HepG2 (cell line): ENCODE measurements around the gene ARFGAP3. TPM values are rescaled to one million over a fixed set of nuclear protein-coding genes. Genes with fewer than 3 reads are reported as not detected.

Experiments
- ERF ChIP-seq: IDR thresholded peaks from 2 replicates; pipeline ENCODE4 v1.6.1; 2018; ENCODE audit warnings: missing biosample characterization, missing genetic modification reagents
- HIC2 ChIP-seq: sonication (generic); formaldehyde crosslinking; IDR thresholded peaks from 2 replicates; pipeline ENCODE4 v1.9.0; 2022; ENCODE audit warnings: low read depth, missing genetic modification reagents
- HNRNPL ChIP-seq: fragments of 200-400 bp; formaldehyde crosslinking; IDR thresholded peaks from 2 replicates; pipeline ENCODE4 v1.6.1; 2017; ENCODE audit warnings: mild to moderate bottlenecking, low read depth, low read length
- KDM3A ChIP-seq: IDR thresholded peaks from 2 replicates; pipeline ENCODE4 v1.6.1; 2018; ENCODE audit warnings: low read depth, missing compliant biosample characterization
- MAFK ChIP-seq, 2 experiments: IDR thresholded peaks in 1 of 2; conservative IDR thresholded peaks in 1 of 2; 2 replicates each; pipeline ENCODE4 v1.6.1; 2011; ENCODE audit warnings: improper control_type of control experiment in 2 of 2, low read length in 2 of 2
- MBNL3 ChIP-seq: fragments of 250-450 bp; sonication (Bioruptor Pico); conservative IDR thresholded peaks from 2 replicates; pipeline ENCODE4 v1.8.0; 2022; ENCODE audit warnings: mild to moderate bottlenecking, inconsistent platforms
- PBX2 ChIP-seq: IDR thresholded peaks from 2 replicates; pipeline ENCODE4 v1.6.1; 2016; ENCODE audit warnings: control low read depth
- PITX1 ChIP-seq: sonication (generic); formaldehyde crosslinking; IDR thresholded peaks from 2 replicates; pipeline ENCODE4 v1.5.1; 2020; ENCODE audit warnings: mild to moderate bottlenecking, missing genetic modification reagents
- RAD21 ChIP-seq: fragments of 450-650 bp; formaldehyde crosslinking; IDR thresholded peaks from 2 replicates; pipeline ENCODE4 v1.5.0; 2020; ENCODE audit warnings: mild to moderate bottlenecking
- ZBTB3 ChIP-seq: sonication (generic); formaldehyde crosslinking; IDR thresholded peaks from 2 replicates; pipeline ENCODE4 v1.4.0; 2020; ENCODE audit warnings: low read depth, mild to moderate bottlenecking, moderate library complexity, missing genetic modification reagents, borderline replicate concordance
- ZBTB4 ChIP-seq: sonication (generic); formaldehyde crosslinking; IDR thresholded peaks from 2 replicates; pipeline ENCODE4 v1.4.0; 2020; ENCODE audit warnings: missing genetic modification reagents, mild to moderate bottlenecking, borderline replicate concordance
- ZNF280B ChIP-seq: sonication (generic); formaldehyde crosslinking; IDR thresholded peaks from 2 replicates; pipeline ENCODE4 v1.5.0; 2020; ENCODE audit warnings: missing genetic modification reagents, mild to moderate bottlenecking, borderline replicate concordance
- ZNF329 ChIP-seq: sonication (generic); formaldehyde crosslinking; IDR thresholded peaks from 2 replicates; pipeline ENCODE4 v1.9.0; 2021; ENCODE audit warnings: low read depth, mild to moderate bottlenecking, missing genetic modification reagents
- ZNF350 ChIP-seq: sonication (generic); formaldehyde crosslinking; IDR thresholded peaks from 2 replicates; pipeline ENCODE4 v1.4.0; 2020; ENCODE audit warnings: mild to moderate bottlenecking, low read depth, missing genetic modification reagents, borderline replicate concordance
- ZNF672 ChIP-seq: sonication (generic); formaldehyde crosslinking; IDR thresholded peaks from 2 replicates; pipeline ENCODE4 v1.8.1; 2022; ENCODE audit warnings: missing genetic modification reagents
- ZNF678 ChIP-seq: sonication (generic); formaldehyde crosslinking; IDR thresholded peaks from 2 replicates; pipeline ENCODE4 v1.4.0; 2020; ENCODE audit warnings: mild to moderate bottlenecking, missing genetic modification reagents
- polyA plus RNA-seq, 8 experiments: library from polyadenylated mRNA; depleted of rRNA in 3 of 8; stranded (reverse) in 7 of 8; unstranded in 1 of 8; fragments of >200 nt; fragmentation: Illumina TruSeq in 4 of 8; extraction: Trizol in 4 of 8; gene quantifications; 2 replicates each; pipeline versions ENCODE4 v1.2.1 to v1.2.3, GENCODE V29; 2011 to 2016; ENCODE audit warnings: low read depth in 4 of 8, missing spikeins in 1 of 8, mixed read lengths in 1 of 8; ENCODE audit not compliant: insufficient read depth in 1 of 8
- total RNA-seq, 5 experiments: library from RNA; depleted of rRNA; stranded (reverse); fragments of >200 nt; fragmentation: Illumina TruSeq; extraction: Trizol; gene quantifications; 2 replicates each; pipeline ENCODE4 v1.2.3, GENCODE V29; 2016; ENCODE audit warnings: low read depth in 1 of 5

The ARFGAP3 gene
- total and polyA plus RNA-seq, 2 of the 13 experiments (the other 11 are each of a cell fraction or from before 2014, with no cell fraction given) = 41.7 to 61.6 TPM

GRCh38 chr22:42801252-42802080 lies 55.6 kb downstream of the ARFGAP3 start (continued):
- TF ChIP-seq PBX2 (CRISPR knock-in tag) = no peak
- TF ChIP-seq MAFK (conservative IDR thresholded peaks at IDR 0.05 in 1 of 2, IDR thresholded peaks at IDR 0.05 in 1 of 2; ENCODE audit: low read length in 2 of 2) = no peak
- no peak for TF ChIP-seq RAD21 (CRISPR knock-in tag)
- TF ChIP-seq ERF (CRISPR knock-in tag) = no peak
- TF ChIP-seq MBNL3 (CRISPR knock-in tag) = no peak
- TF ChIP-seq ZNF678 (CRISPR knock-in tag) = no peak; the same call in 1 of the 2 replicates
- TF ChIP-seq ZNF350 (CRISPR knock-in tag) = no peak
- TF ChIP-seq KDM3A = no peak
- TF ChIP-seq ZNF672 (CRISPR knock-in tag) = 0 out of 2 replicates have a peak, but pooled peaks have one; percentile 2
- no peak for TF ChIP-seq ZNF329 (CRISPR knock-in tag)
- 0 out of 2 replicates have a peak, but pooled peaks have one; percentile 7 for TF ChIP-seq ZBTB4 (CRISPR knock-in tag)
- no peak; the same call in 1 of the 2 replicates for TF ChIP-seq HIC2 (CRISPR knock-in tag)
- no peak for TF ChIP-seq ZBTB3
- no peak for TF ChIP-seq PITX1
- peak; percentile 68; the same call in 1 of the 2 replicates for TF ChIP-seq HNRNPL
- no peak for TF ChIP-seq ZNF280B (CRISPR knock-in tag)
